CD4-positive, alpha-beta memory T cell (primary cell): ENCODE measurements around the gene SYNCRIP. TPM values are rescaled to one million over a fixed set of nuclear protein-coding genes. Genes with fewer than 3 reads are reported as not detected.
"Not testable (repeated sequence)": the region's sequence is repeated elsewhere in the genome, so short reads cannot be mapped to it uniquely, and the experiment has no call there.

ENCODE experiments used
- CTCF ChIA-PET: fragments of 350-600 bp; sonication (Branson Sonifier 250); formaldehyde crosslinking; loops from one replicate; lab custom pipeline; 2021; ENCODE audit warnings: inconsistent platforms; ENCODE audit not compliant: partially characterized antibody; lab: Charles Lee
- POLR2A ChIA-PET: fragments of 350-600 bp; sonication (Branson Sonifier 250); formaldehyde crosslinking; loops from one replicate; lab custom pipeline; 2021; ENCODE audit not compliant: partially characterized antibody; lab: Charles Lee
- DNase-seq, 5 donors: peaks; one replicate each; pipeline versions ENCODE4 v3.0.0 to v3.0.0-alpha.2; 2020 to 2022; ENCODE audit warnings: mixed read lengths in 1 of 5
- H3K27ac ChIP-seq: one replicate; pipeline ENCODE4 v1.7.0; 2013; ENCODE audit warnings: low read depth, low read length
- H3K27me3 ChIP-seq: 2 replicates; pipeline ENCODE4 v1.7.0; 2013; ENCODE audit warnings: mild to moderate bottlenecking, low read length, moderate library complexity; ENCODE audit not compliant: insufficient read depth
- H3K36me3 ChIP-seq: 2 replicates; pipeline ENCODE4 v1.7.0; 2013; ENCODE audit warnings: mild to moderate bottlenecking, low read length, moderate library complexity; ENCODE audit not compliant: insufficient read depth
- H3K4me1 ChIP-seq: 2 replicates; pipeline ENCODE4 v1.7.0; 2013; ENCODE audit warnings: mild to moderate bottlenecking, low read length, moderate library complexity; ENCODE audit not compliant: insufficient read depth
- H3K4me3 ChIP-seq, 2 donors: one replicate each; pipeline ENCODE4 v1.7.0; 2013; ENCODE audit warnings: low read length in 2 of 2, mild to moderate bottlenecking in 1 of 2
- H3K9me3 ChIP-seq, 2 donors: one replicate each; pipeline ENCODE4 v1.7.0; 2013; ENCODE audit warnings: low read length in 2 of 2, control low read depth in 1 of 2; ENCODE audit not compliant: control insufficient read depth in 1 of 2
- H3K27ac Mint-ChIP-seq, 7 donors: one replicate each; pipeline ENCODE4 v1.8.0; 2020 to 2021; ENCODE audit warnings: mixed read lengths in 7 of 7, mild to moderate bottlenecking in 6 of 7, inconsistent platforms in 3 of 7, moderate library complexity in 3 of 7
- H3K27me3 Mint-ChIP-seq, 2 donors: one replicate each; pipeline ENCODE4 v1.8.0; 2020 to 2021; ENCODE audit warnings: mixed read lengths in 2 of 2
- H3K36me3 Mint-ChIP-seq, 2 donors: one replicate each; pipeline ENCODE4 v1.8.0; 2020 to 2021; ENCODE audit warnings: mixed read lengths in 2 of 2, inconsistent platforms in 1 of 2, mild to moderate bottlenecking in 1 of 2
- H3K4me1 Mint-ChIP-seq, 4 donors: one replicate each; pipeline ENCODE4 v1.8.0; 2020 to 2021; ENCODE audit warnings: mixed read lengths in 4 of 4, mild to moderate bottlenecking in 1 of 4
- H3K4me3 Mint-ChIP-seq, 8 donors: one replicate each; pipeline ENCODE4 v1.8.0; 2020 to 2021; ENCODE audit warnings: mixed read lengths in 8 of 8, mild to moderate bottlenecking in 7 of 8, moderate library complexity in 6 of 8, inconsistent platforms in 3 of 8
- H3K9me3 Mint-ChIP-seq, 8 donors: one replicate each; pipeline ENCODE4 v1.8.0; 2020 to 2021; ENCODE audit warnings: mixed read lengths in 8 of 8, mild to moderate bottlenecking in 5 of 8, inconsistent platforms in 3 of 8, moderate library complexity in 1 of 8
- intact Hi-C: fragments of 100-400 bp; cut with micrococcal nuclease; formaldehyde crosslinking; loops from one replicate; pipeline ENCODE4 v1.15.1; 2023
- polyA plus RNA-seq, 2 donors: library from polyadenylated mRNA; unstranded; fragments of 300-500 nt; fragmentation: Illumina TruSeq; gene quantifications; one replicate each; pipeline ENCODE4 v1.2.3, GENCODE V29; 2021
- total RNA-seq, 2 experiments: library from RNA; stranded (reverse); gene quantifications; one replicate each; pipeline ENCODE4 v1.2.3, GENCODE V29; 2021

Gene SYNCRIP
- total and polyA plus RNA-seq, 4 experiments from 2014 or later: 52.1 to 94.1 (median 82.8) TPM

DNA sequence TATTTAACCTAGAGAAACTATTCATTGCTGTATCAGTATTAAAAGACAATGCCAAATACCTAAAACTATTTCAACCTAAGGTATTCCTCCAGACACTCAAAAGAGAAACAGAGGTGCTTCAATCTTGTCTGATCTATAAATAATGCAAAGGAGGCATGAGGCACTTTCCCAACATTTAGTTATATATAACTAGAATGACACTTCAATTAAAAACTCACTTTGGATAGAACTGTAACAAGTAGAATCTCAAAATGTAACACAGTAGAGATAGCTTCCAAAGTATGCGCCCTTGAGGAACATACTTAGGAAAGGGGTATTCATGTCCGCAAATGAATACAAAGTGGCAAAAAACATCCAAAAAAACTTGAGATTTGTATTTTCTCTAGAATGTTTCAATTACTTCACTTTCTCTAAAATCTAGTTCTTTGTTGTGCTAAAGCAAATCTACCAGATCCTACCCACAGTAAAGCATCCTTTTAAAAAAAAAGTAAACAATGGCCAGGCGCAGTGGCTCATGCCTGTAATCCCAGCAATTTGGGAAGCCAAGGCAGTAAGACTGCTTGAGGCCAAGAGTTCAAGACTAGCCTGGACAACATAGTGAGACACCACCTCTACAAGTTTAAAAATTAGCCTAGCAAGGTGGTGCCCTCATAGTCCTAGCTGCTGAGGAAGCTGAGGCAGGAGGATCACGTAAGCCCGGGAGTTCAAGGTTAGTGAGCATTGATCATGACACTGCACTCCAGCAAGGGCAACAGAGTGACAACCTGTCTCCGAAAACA is 10.3 kb downstream of the SYNCRIP start:
- POLR2A ChIA-PET: interaction anchor here (1.6 to 14.8 kb wide), 4 partner anchors 10 to 46 kb away, joined by 8 to 1033 read pairs (median 20); partner anchors contain the start of gene SYNCRIP
- Mint-ChIP-seq H3K27me3 (no peaks in the 10 kb centered on the region), H3K27ac (peak overlapping the region in 1 of 7 donors; percentile 22), H3K4me3 (no peak overlapping the region), H3K4me1 (peaks cover 38 to 70% (median 49%) of the 10 kb centered on the region in 4 donors), H3K36me3 (peaks cover 48 to 86% of the 10 kb centered on the region in 2 donors), H3K9me3 (no peaks in the 10 kb centered on the region)
- peaks cover 72% of the 10 kb centered on the region for H3K36me3 ChIP-seq
- CTCF ChIA-PET: interaction anchor here (1.5 kb wide), 1 partner anchor 10 kb away, joined by 4 read pairs; the partner anchor contains the start of gene SYNCRIP
- H3K27ac ChIP-seq: no peak overlapping the region
- intact Hi-C loops: no loop called here
- H3K9me3 ChIP-seq: no peaks in the 10 kb centered on the region
- peaks cover 26% of the 10 kb centered on the region for H3K4me1 ChIP-seq
- H3K27me3 ChIP-seq: no peaks in the 10 kb centered on the region
- H3K4me3 ChIP-seq: no peak overlapping the region
- DNase-seq: no peak

DNA sequence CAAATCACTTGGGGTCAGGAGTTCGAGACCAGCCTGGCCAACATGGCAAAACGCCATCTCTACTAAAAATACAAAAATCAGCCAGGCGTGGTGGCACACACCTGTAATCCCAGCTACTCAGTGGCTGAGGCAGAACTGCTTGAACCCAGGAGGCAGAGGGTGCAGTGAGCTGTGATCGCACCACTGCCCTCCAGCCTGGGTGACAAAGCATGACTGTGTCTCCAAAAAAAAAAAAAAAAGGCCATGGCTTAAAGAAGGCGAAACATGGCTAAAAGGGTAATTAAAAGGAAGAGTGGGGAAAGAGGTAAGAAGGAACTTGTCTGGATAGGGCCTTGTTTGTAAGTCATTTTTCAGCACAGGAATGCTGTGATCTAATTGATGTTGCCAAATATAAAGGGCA is 11.6 kb downstream of the SYNCRIP start:
- not testable (repeated sequence) for H3K4me3 Mint-ChIP-seq
- H3K4me1 Mint-ChIP-seq: peaks cover 33 to 70% (median 49%) of the 10 kb centered on the region in 4 donors
- peaks cover 42 to 88% of the 10 kb centered on the region in 2 donors for H3K36me3 Mint-ChIP-seq

GRCh38 chr6:85628353-85628752 is 14.3 kb downstream of the SYNCRIP start:
- intact Hi-C loops: loop anchor here (10.0 kb wide), 1 partner anchor 46 kb away; no protein-coding TSS in a partner anchor
- H3K27ac Mint-ChIP-seq: peak overlapping the region in 4 of 7 donors; percentile 7 to 58 (median 44)

More for the DNA sequence above, 11.6 kb downstream of the SYNCRIP start:
- H3K27ac Mint-ChIP-seq: peak overlapping the region in 3 of 7 donors; percentile 29 to 70 (median 50)
- ChIA-PET CTCF (interaction anchor here (1.0 to 1.5 kb wide), 4 partner anchors 11 to 47 kb away, joined by 3 to 5 read pairs (median 4); partner anchors contain the start of genes SNX14 and SYNCRIP), POLR2A (interaction anchor here (1.4 to 4.1 kb wide), 4 partner anchors 8 to 47 kb away, joined by 3 to 24 read pairs (median 12); partner anchors contain the start of gene SYNCRIP)
- H3K27ac ChIP-seq, H3K9me3 Mint-ChIP-seq, DNase-seq, intact Hi-C loops, H3K4me3 ChIP-seq, H3K27me3 Mint-ChIP-seq, H3K9me3 ChIP-seq, H3K27me3 ChIP-seq: not testable (repeated sequence)
- Histone ChIP-seq H3K4me1 (peaks cover 31% of the 10 kb centered on the region), H3K36me3 (peaks cover 67% of the 10 kb centered on the region)

DNA sequence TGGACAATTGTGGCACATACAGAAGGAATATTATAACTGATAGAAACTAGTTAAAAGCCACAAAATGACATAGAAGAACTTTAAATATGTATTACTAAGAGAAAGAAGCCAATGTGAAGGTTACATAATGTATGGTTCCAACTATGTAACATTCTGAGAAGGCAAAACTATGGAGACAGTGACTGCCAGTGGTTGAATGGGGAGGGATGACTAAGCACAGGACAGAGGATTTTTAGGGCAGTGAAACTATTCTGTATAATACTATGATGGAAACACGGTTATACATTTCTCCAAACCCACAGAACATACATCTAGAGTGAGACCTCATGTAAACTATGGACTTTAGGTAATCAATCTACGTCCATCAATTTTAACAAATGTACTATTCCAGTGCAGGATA is 22.4 kb downstream of the SYNCRIP start:
- Histone ChIP-seq H3K27ac (no peak overlapping the region), H3K4me1 (peaks cover 6% of the 10 kb centered on the region), H3K4me3 (no peak overlapping the region), H3K27me3 (no peaks in the 10 kb centered on the region), H3K9me3 (no peaks in the 10 kb centered on the region), H3K36me3 (peaks cover 89% of the 10 kb centered on the region)
- H3K9me3 Mint-ChIP-seq: no peaks in the 10 kb centered on the region
- no peak for DNase-seq
- no peak overlapping the region for H3K4me3 Mint-ChIP-seq
- H3K4me1 Mint-ChIP-seq: peaks cover 24 to 28% (median 24%) of the 10 kb centered on the region in 4 donors
- peak overlapping the region in 5 of 7 donors; percentile 8 to 80 (median 48) for H3K27ac Mint-ChIP-seq
- H3K27me3 Mint-ChIP-seq: no peaks in the 10 kb centered on the region
- ChIA-PET CTCF (no interaction called here), POLR2A (interaction anchor here (2.2 kb wide), 1 partner anchor 21 kb away, joined by 7 read pairs; the partner anchor contains the start of gene SYNCRIP)
- peaks cover 68 to 88% of the 10 kb centered on the region in 2 donors for H3K36me3 Mint-ChIP-seq
- intact Hi-C loops: loop anchor here (10.0 kb wide), 1 partner anchor 54 kb away; no protein-coding TSS in a partner anchor

More at GRCh38 chr6:85628353-85628752, 14.3 kb downstream of the SYNCRIP start:
- no peak overlapping the region for H3K4me3 Mint-ChIP-seq
- peaks cover 50 to 89% of the 10 kb centered on the region in 2 donors for H3K36me3 Mint-ChIP-seq
- H3K9me3 Mint-ChIP-seq: no peaks in the 10 kb centered on the region
- no peaks in the 10 kb centered on the region for H3K27me3 Mint-ChIP-seq
- Histone ChIP-seq H3K27me3 (no peaks in the 10 kb centered on the region), H3K27ac (no peak overlapping the region), H3K4me3 (no peak overlapping the region), H3K4me1 (peaks cover 45% of the 10 kb centered on the region), H3K36me3 (peaks cover 62% of the 10 kb centered on the region), H3K9me3 (no peaks in the 10 kb centered on the region)
- CTCF ChIA-PET: interaction anchor here (1.5 kb wide), 1 partner anchor 50 kb away, joined by 3 read pairs; no protein-coding TSS in a partner anchor
- peaks cover 42 to 77% (median 62%) of the 10 kb centered on the region in 4 donors for H3K4me1 Mint-ChIP-seq
- no peak for DNase-seq
- POLR2A ChIA-PET: interaction anchor here (1.0 to 4.3 kb wide), 3 partner anchors 10 to 50 kb away, joined by 4 to 19 read pairs (median 16); partner anchors contain the start of gene SYNCRIP

DNA sequence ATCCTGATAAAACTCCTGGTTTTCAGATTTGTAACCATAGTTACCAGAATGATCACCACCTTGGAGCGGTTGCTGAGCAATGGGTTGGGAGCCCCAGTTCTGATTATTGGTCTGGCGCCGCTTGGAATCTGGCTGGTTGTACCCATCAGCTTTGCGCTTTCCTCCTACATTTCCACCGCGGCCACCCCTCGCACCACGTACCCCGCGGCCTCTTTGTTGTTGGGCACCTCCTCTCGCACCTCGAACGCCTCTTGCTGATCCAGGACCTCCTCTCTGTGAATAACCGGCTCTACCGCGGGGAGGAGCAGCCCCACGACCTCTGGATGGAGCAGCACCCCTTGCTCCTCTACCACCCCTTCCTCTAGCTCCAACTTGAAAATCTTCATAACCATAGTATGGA is 27.9 kb downstream of the SYNCRIP start:
- no peak overlapping the region for H3K4me3 ChIP-seq
- peaks cover 44 to 78% of the 10 kb centered on the region in 2 donors for H3K36me3 Mint-ChIP-seq
- H3K27me3 ChIP-seq: no peaks in the 10 kb centered on the region
- CTCF ChIA-PET: no interaction called here
- H3K36me3 ChIP-seq: peaks cover 73% of the 10 kb centered on the region
- no peaks in the 10 kb centered on the region for H3K27me3 Mint-ChIP-seq
- no peak overlapping the region for H3K27ac ChIP-seq
- no peak for DNase-seq
- H3K27ac Mint-ChIP-seq: peak overlapping the region in 4 of 7 donors; percentile 22 to 78 (median 62)
- peaks cover 7 to 14% (median 13%) of the 10 kb centered on the region in 4 donors for H3K4me1 Mint-ChIP-seq
- H3K9me3 ChIP-seq: no peaks in the 10 kb centered on the region
- POLR2A ChIA-PET: no interaction called here
- H3K4me3 Mint-ChIP-seq: no peak overlapping the region
- H3K4me1 ChIP-seq: no peaks in the 10 kb centered on the region
- intact Hi-C loops: no loop called here
- H3K9me3 Mint-ChIP-seq: no peaks in the 10 kb centered on the region

GRCh38 chr6:85612690-85613474 is 29.8 kb downstream of the SYNCRIP start:
- no peak for DNase-seq
- intact Hi-C loops: no loop called here
- Histone ChIP-seq H3K27ac (no peak overlapping the region), H3K4me3 (no peak overlapping the region), H3K4me1 (no peaks in the 10 kb centered on the region), H3K9me3 (no peaks in the 10 kb centered on the region), H3K27me3 (no peaks in the 10 kb centered on the region), H3K36me3 (peaks cover 58% of the 10 kb centered on the region)
- H3K27ac Mint-ChIP-seq: peak overlapping the region in 3 of 7 donors; percentile 19 to 42 (median 35)
- peaks cover 32 to 73% of the 10 kb centered on the region in 2 donors for H3K36me3 Mint-ChIP-seq
- POLR2A ChIA-PET: interaction anchor here (1.0 kb wide), 1 partner anchor 66 kb away, joined by 6 read pairs; no protein-coding TSS in a partner anchor
- peaks cover 5 to 10% (median 7%) of the 10 kb centered on the region in 4 donors for H3K4me1 Mint-ChIP-seq
- no peak overlapping the region for H3K4me3 Mint-ChIP-seq
- H3K9me3 Mint-ChIP-seq: no peaks in the 10 kb centered on the region
- H3K27me3 Mint-ChIP-seq: no peaks in the 10 kb centered on the region
- CTCF ChIA-PET: interaction anchor here (2.0 kb wide), 1 partner anchor 19 kb away, joined by 5 read pairs; the partner anchor contains the start of gene SNX14
